NT2/D1 (cell line): ENCODE measurements around the gene CASK.

Experiments
- SUZ12 ChIP-seq: IDR thresholded peaks from 2 replicates; pipeline ENCODE4 v1.6.1; 2011; ENCODE audit not compliant: insufficient read length, insufficient read depth; ENCODE audit errors: extremely low read depth
- ZNF274 ChIP-seq: IDR thresholded peaks from 2 replicates; pipeline ENCODE4 v1.6.1; 2011; ENCODE audit warnings: mild to moderate bottlenecking, low read depth, low read length

GRCh38 chrX:41529221-41529620 is 394.1 kb downstream of the CASK start:
- TF ChIP-seq SUZ12 (no peak), ZNF274 (no peak)
